Peyer's patch (tissue), 4 donors: ENCODE results near the gene SMARCA1. TPM values are rescaled to one million over a fixed set of nuclear protein-coding genes. Genes with fewer than 3 reads are reported as not detected.

Source experiments
- DNase-seq, 3 donors: peaks; one replicate each; pipeline ENCODE4 v3.0.0-alpha.2; 2017 to 2019
- H3K27ac ChIP-seq, 4 donors: fragments of 200-600 bp; sonication (generic); one replicate each; pipeline ENCODE4 v1.5.1; 2016 to 2019
- H3K27me3 ChIP-seq, 2 donors: fragments of 200-600 bp; sonication (generic); one replicate each; pipeline ENCODE4 v1.5.1; 2019
- H3K36me3 ChIP-seq, 3 donors: fragments of 200-600 bp; sonication (generic); one replicate each; pipeline ENCODE4 v1.5.1; 2016 to 2019
- H3K4me1 ChIP-seq, 4 donors: fragments of 200-600 bp; sonication (generic); one replicate each; pipeline ENCODE4 v1.5.1; 2016 to 2019
- H3K4me3 ChIP-seq, 4 donors: fragments of 200-600 bp; sonication (generic); 1 replicate in 3 of 4; 2 replicates in 1 of 4; pipeline ENCODE4 v1.5.1; 2016 to 2019; ENCODE audit warnings: mild to moderate bottlenecking in 1 of 4
- H3K9me3 ChIP-seq, 4 donors: fragments of 200-600 bp; sonication (generic); one replicate each; pipeline ENCODE4 v1.5.1; 2016 to 2019; ENCODE audit warnings: mild to moderate bottlenecking in 1 of 4
- CTCF ChIP-seq, 6 experiments: fragments of 450-650 bp in 4 of 6; fragments of 200-600 bp in 2 of 6; sonication (generic) in 1 of 6; IDR thresholded peaks; one replicate each; pipeline ENCODE4 v1.5.1; 2017 to 2019; ENCODE audit warnings: antibody characterized with exemption in 6 of 6, mild to moderate bottlenecking in 3 of 6, moderate library complexity in 1 of 6
- POLR2A ChIP-seq, 2 donors: fragments of 450-650 bp; IDR thresholded peaks; one replicate each; pipeline ENCODE4 v1.5.1; 2017; ENCODE audit warnings: antibody characterized with exemption in 2 of 2, mild to moderate bottlenecking in 2 of 2, moderate library complexity in 2 of 2
- total RNA-seq, 4 donors: library from RNA; depleted of rRNA; stranded (reverse); fragments of >200 nt; gene quantifications; one replicate each; pipeline ENCODE4 v1.1.0, GENCODE V29; 2016

Gene SMARCA1
- total RNA-seq, 4 donors from 2014 or later, result 3.9 to 17.3 (median 5.6) TPM

GRCh38 chrX:129449148-129449547 lies 74.1 kb downstream of the SMARCA1 start:
- no peak overlapping the region for H3K4me3 ChIP-seq
- H3K36me3 ChIP-seq, result no peaks in the 10 kb centered on the region
- H3K9me3 ChIP-seq, result no peaks in the 10 kb centered on the region
- H3K27me3 ChIP-seq, result no peaks in the 10 kb centered on the region
- no peaks in the 10 kb centered on the region for H3K4me1 ChIP-seq
- H3K27ac ChIP-seq, result no peak overlapping the region
- no peak for DNase-seq
- TF ChIP-seq POLR2A (IDR thresholded peaks at IDR 0.05) (no peak), CTCF (IDR thresholded peaks at IDR 0.05) (no peak)

- no peak for TF ChIP-seq POLR2A (IDR thresholded peaks at IDR 0.05)
- TF ChIP-seq CTCF (IDR thresholded peaks at IDR 0.05), result no peak
Measured at GRCh38 chrX:129445436-129445835, 77.9 kb downstream of the SMARCA1 start.

GRCh38 chrX:129433945-129434344 lies 89.3 kb downstream of the SMARCA1 start:
- DNase-seq, result no peak
- Histone ChIP-seq H3K9me3 (no peaks in the 10 kb centered on the region), H3K4me3 (no peak overlapping the region), H3K4me1 (no peaks in the 10 kb centered on the region), H3K36me3 (no peaks in the 10 kb centered on the region), H3K27ac (no peak overlapping the region), H3K27me3 (no peaks in the 10 kb centered on the region)
- no peak for TF ChIP-seq CTCF (IDR thresholded peaks at IDR 0.05)
- no peak for TF ChIP-seq POLR2A (IDR thresholded peaks at IDR 0.05)

More at GRCh38 chrX:129445436-129445835, 77.9 kb downstream of the SMARCA1 start:
- DNase-seq, result no peak
- Histone ChIP-seq H3K4me1 (no peaks in the 10 kb centered on the region), H3K9me3 (no peaks in the 10 kb centered on the region), H3K36me3 (no peaks in the 10 kb centered on the region), H3K27me3 (no peaks in the 10 kb centered on the region), H3K27ac (no peak overlapping the region), H3K4me3 (no peak overlapping the region)

GRCh38 chrX:129433461-129433860 lies 89.8 kb downstream of the SMARCA1 start:
- Histone ChIP-seq H3K9me3 (no peaks in the 10 kb centered on the region), H3K36me3 (no peaks in the 10 kb centered on the region), H3K4me3 (no peak overlapping the region), H3K27me3 (no peaks in the 10 kb centered on the region), H3K27ac (no peak overlapping the region), H3K4me1 (no peaks in the 10 kb centered on the region)
- TF ChIP-seq POLR2A (IDR thresholded peaks at IDR 0.05), result no peak
- TF ChIP-seq CTCF (IDR thresholded peaks at IDR 0.05), result no peak
- DNase-seq, result no peak

GRCh38 chrX:129427267-129427666 lies 96.0 kb downstream of the SMARCA1 start:
- H3K4me1 ChIP-seq, result no peaks in the 10 kb centered on the region
- no peak for DNase-seq
- no peak overlapping the region for H3K27ac ChIP-seq
- no peak overlapping the region for H3K4me3 ChIP-seq
- H3K9me3 ChIP-seq, result no peaks in the 10 kb centered on the region
- no peaks in the 10 kb centered on the region for H3K36me3 ChIP-seq
- no peak for TF ChIP-seq POLR2A (IDR thresholded peaks at IDR 0.05)
- TF ChIP-seq CTCF (IDR thresholded peaks at IDR 0.05), result no peak
- H3K27me3 ChIP-seq, result no peaks in the 10 kb centered on the region

- Histone ChIP-seq H3K36me3 (no peaks in the 10 kb centered on the region), H3K9me3 (no peaks in the 10 kb centered on the region), H3K27ac (no peak overlapping the region), H3K4me3 (no peak overlapping the region), H3K4me1 (no peaks in the 10 kb centered on the region), H3K27me3 (no peaks in the 10 kb centered on the region)
- no peak for DNase-seq
- TF ChIP-seq CTCF (IDR thresholded peaks at IDR 0.05), result no peak
- no peak for TF ChIP-seq POLR2A (IDR thresholded peaks at IDR 0.05)
Measured at GRCh38 chrX:129423191-129423590, 100.1 kb downstream of the SMARCA1 start.
